ENCODE measurements around the gene SORL1. TPM values are rescaled to one million over a fixed set of nuclear protein-coding genes. Genes with fewer than 3 reads are reported as not detected.

Gene SORL1
- total and polyA plus RNA-seq, 9 of the 15 experiments (the other 6 are each of a cell fraction or from before 2014, with no cell fraction given), result 0.01 to 0.66 TPM; not detected in 7

- TF ChIP-seq ELK1 (CRISPR knock-in tag; IDR thresholded peaks at IDR 0.05), result no peak
- no peak for TF ChIP-seq HMGXB4 (CRISPR knock-in tag; IDR thresholded peaks at IDR 0.05)
- no peak for TF ChIP-seq DACH1 (IDR thresholded peaks at IDR 0.05; ENCODE audit: partially characterized antibody)
- no peak for TF ChIP-seq ZKSCAN3 (CRISPR knock-in tag; IDR thresholded peaks at IDR 0.05)
- no peak for TF ChIP-seq MLX (CRISPR knock-in tag; conservative IDR thresholded peaks at IDR 0.05)
- TF ChIP-seq POLR2H (tag; IDR thresholded peaks at IDR 0.05; ENCODE audit: low read depth), result no peak
- TF ChIP-seq, protein P1, sequence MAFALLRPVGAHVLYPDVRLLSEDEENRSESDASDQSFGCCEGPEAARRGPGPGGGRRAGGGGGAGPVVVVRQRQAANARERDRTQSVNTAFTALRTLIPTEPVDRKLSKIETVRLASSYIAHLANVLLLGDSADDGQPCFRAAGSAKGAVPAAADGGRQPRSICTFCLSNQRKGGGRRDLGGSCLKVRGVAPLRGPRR (CRISPR knock-in tag; IDR thresholded peaks at IDR 0.05), result no peak
- no peak for TF ChIP-seq ZNF79 (CRISPR knock-in tag; IDR thresholded peaks at IDR 0.05; ENCODE audit: low read depth)
These were observed 63.2 kb downstream of the SORL1 start (continued) for GRCh38 chr11:121515335-121515671.
